ACC112 (cell line): ENCODE data around the gene UTS2.
A peak's percentile ranks its signal among the peaks of the same experiment; 100 is the strongest.

Source experiments
- H2AFZ ChIP-seq: fragments of 200-600 bp; sonication (generic); one replicate; pipeline ENCODE4 v1.6.0; 2017; ENCODE audit warnings: antibody characterized with exemption, low read length; ENCODE audit not compliant: unreplicated experiment
- H3K27ac ChIP-seq: fragments of 200-600 bp; sonication (generic); 2 replicates; pipeline ENCODE4 v1.5.1; 2014; ENCODE audit warnings: low read depth, mild to moderate bottlenecking, antibody characterized with exemption, low read length, moderate library complexity
- H3K27me3 ChIP-seq: fragments of 200-600 bp; sonication (generic); 2 replicates; pipeline ENCODE4 v1.6.1; 2014; ENCODE audit warnings: mild to moderate bottlenecking, antibody characterized with exemption, low read length, moderate library complexity, mixed read lengths; ENCODE audit not compliant: insufficient read depth
- H3K36me3 ChIP-seq: fragments of 200-600 bp; sonication (generic); 2 replicates; pipeline ENCODE4 v1.6.1; 2016; ENCODE audit warnings: mild to moderate bottlenecking, antibody characterized with exemption, low read length, moderate library complexity, mixed read lengths; ENCODE audit not compliant: insufficient read depth
- H3K4me1 ChIP-seq: fragments of 200-600 bp; sonication (generic); one replicate; pipeline ENCODE4 v1.6.1; 2016; ENCODE audit warnings: low read length, mixed read lengths; ENCODE audit not compliant: insufficient read depth, unreplicated experiment, control insufficient read depth
- H3K4me3 ChIP-seq: fragments of 200-600 bp; sonication (generic); 2 replicates; pipeline ENCODE4 v1.5.1; 2014; ENCODE audit warnings: mild to moderate bottlenecking, low read depth, low read length
- H3K79me2 ChIP-seq: fragments of 200-600 bp; sonication (generic); one replicate; pipeline ENCODE4 v1.6.0; 2016; ENCODE audit warnings: low read length; ENCODE audit not compliant: control insufficient read depth, unreplicated experiment, insufficient read depth

UTS2 gene

GRCh38 chr1:7862211-7863060 is 9.6 kb upstream of the UTS2 start:
- Histone ChIP-seq H3K27me3 (no peaks in the 10 kb centered on the region), H3K4me1 (no peaks in the 10 kb centered on the region), H3K27ac (no peak overlapping the region), H2AFZ (no peak overlapping the region), H3K36me3 (no peaks in the 10 kb centered on the region), H3K79me2 (no peaks in the 10 kb centered on the region), H3K4me3 (no peak overlapping the region)

GRCh38 chr1:7861452-7861851 is 8.6 kb upstream of the UTS2 start:
- H3K27ac ChIP-seq, result no peak overlapping the region
- H3K79me2 ChIP-seq, result no peaks in the 10 kb centered on the region
- no peaks in the 10 kb centered on the region for H3K27me3 ChIP-seq
- H3K4me3 ChIP-seq, result no peak overlapping the region
- no peaks in the 10 kb centered on the region for H3K4me1 ChIP-seq
- no peak overlapping the region for H2AFZ ChIP-seq
- no peaks in the 10 kb centered on the region for H3K36me3 ChIP-seq

GRCh38 chr1:7860130-7860529 is 7.3 kb upstream of the UTS2 start:
- Histone ChIP-seq H2AFZ (no peak overlapping the region), H3K36me3 (no peaks in the 10 kb centered on the region), H3K4me1 (no peaks in the 10 kb centered on the region), H3K27ac (no peak overlapping the region), H3K27me3 (no peaks in the 10 kb centered on the region), H3K4me3 (no peak overlapping the region), H3K79me2 (no peaks in the 10 kb centered on the region)

GRCh38 chr1:7859406-7859805 is 6.5 kb upstream of the UTS2 start:
- no peaks in the 10 kb centered on the region for H3K4me1 ChIP-seq
- no peaks in the 10 kb centered on the region for H3K79me2 ChIP-seq
- no peak overlapping the region for H2AFZ ChIP-seq
- no peaks in the 10 kb centered on the region for H3K27me3 ChIP-seq
- H3K36me3 ChIP-seq, result no peaks in the 10 kb centered on the region
- H3K27ac ChIP-seq, result no peak overlapping the region
- H3K4me3 ChIP-seq, result no peak overlapping the region

- H3K27ac ChIP-seq, result no peak overlapping the region
- H2AFZ ChIP-seq, result no peak overlapping the region
- no peaks in the 10 kb centered on the region for H3K36me3 ChIP-seq
- no peaks in the 10 kb centered on the region for H3K27me3 ChIP-seq
- no peaks in the 10 kb centered on the region for H3K4me1 ChIP-seq
- H3K79me2 ChIP-seq, result no peaks in the 10 kb centered on the region
- no peak overlapping the region for H3K4me3 ChIP-seq
Measured at GRCh38 chr1:7857985-7858384, 5.1 kb upstream of the UTS2 start.

- H3K27ac ChIP-seq, result no peak overlapping the region
- H3K27me3 ChIP-seq, result no peaks in the 10 kb centered on the region
- H3K36me3 ChIP-seq, result no peaks in the 10 kb centered on the region
- H3K79me2 ChIP-seq, result no peaks in the 10 kb centered on the region
- no peak overlapping the region for H2AFZ ChIP-seq
- no peak overlapping the region for H3K4me3 ChIP-seq
- no peaks in the 10 kb centered on the region for H3K4me1 ChIP-seq
Measured at GRCh38 chr1:7857000-7857399, 4.1 kb upstream of the UTS2 start.

- H2AFZ ChIP-seq, result peak overlapping the region; percentile 3
- H3K4me3 ChIP-seq, result no peak overlapping the region
- no peaks in the 10 kb centered on the region for H3K36me3 ChIP-seq
- H3K27me3 ChIP-seq, result no peaks in the 10 kb centered on the region
- H3K4me1 ChIP-seq, result no peaks in the 10 kb centered on the region
- H3K27ac ChIP-seq, result no peak overlapping the region
- H3K79me2 ChIP-seq, result no peaks in the 10 kb centered on the region
Measured at GRCh38 chr1:7856345-7856744, 3.5 kb upstream of the UTS2 start.

- Histone ChIP-seq H3K27ac (no peak overlapping the region), H3K36me3 (no peaks in the 10 kb centered on the region), H3K4me1 (no peaks in the 10 kb centered on the region), H3K79me2 (no peaks in the 10 kb centered on the region), H3K27me3 (no peaks in the 10 kb centered on the region), H3K4me3 (no peak overlapping the region), H2AFZ (no peak overlapping the region)
Measured at GRCh38 chr1:7853684-7854026, 790 bp upstream of the UTS2 start.

GRCh38 chr1:7850786-7851185 is 2.1 kb downstream of the UTS2 start:
- Histone ChIP-seq H3K36me3 (no peaks in the 10 kb centered on the region), H3K4me3 (no peak overlapping the region), H2AFZ (no peak overlapping the region), H3K27me3 (no peaks in the 10 kb centered on the region), H3K27ac (no peak overlapping the region), H3K4me1 (peaks cover 10% of the 10 kb centered on the region), H3K79me2 (no peaks in the 10 kb centered on the region)

- H3K79me2 ChIP-seq, result no peaks in the 10 kb centered on the region
- H3K4me1 ChIP-seq, result peaks cover 10% of the 10 kb centered on the region
- H3K4me3 ChIP-seq, result no peak overlapping the region; the same call in 1 of the 2 replicates
- H3K27ac ChIP-seq, result peak overlapping the region; percentile 41; the same call in 1 of the 2 replicates
- H2AFZ ChIP-seq, result no peak overlapping the region
- H3K36me3 ChIP-seq, result 0 out of 2 replicates have a peak, but pooled peaks cover 4% of the 10 kb centered on the region
- no peaks in the 10 kb centered on the region for H3K27me3 ChIP-seq
Measured at GRCh38 chr1:7847599-7847998, 5.3 kb downstream of the UTS2 start.

- Histone ChIP-seq H3K79me2 (no peaks in the 10 kb centered on the region), H3K36me3 (0 out of 2 replicates have a peak, but pooled peaks cover 5% of the 10 kb centered on the region)
Measured at GRCh38 chr1:7846656-7847055, 6.2 kb downstream of the UTS2 start.

More at GRCh38 chr1:7846656-7847055, 6.2 kb downstream of the UTS2 start:
- Histone ChIP-seq H3K27me3 (no peaks in the 10 kb centered on the region), H3K4me1 (peaks cover 10% of the 10 kb centered on the region), H3K27ac (no peak overlapping the region), H2AFZ (no peak overlapping the region), H3K4me3 (no peak overlapping the region)
